Caco-2 (cell line): ENCODE data around the gene RARRES2. TPM values are rescaled to one million over a fixed set of nuclear protein-coding genes. Genes with fewer than 3 reads are reported as not detected.
A peak's percentile ranks its signal among the peaks of the same experiment; 100 is the strongest.

Source experiments
- BruUV-seq: library from RNA; stranded (reverse); fragments of 400-500 nt; replicated peaks from 2 replicates; lab custom pipeline; 2021; lab: Mats Ljungman, UMichigan
- CTCF ChIA-PET: fragments of 300-600 bp; sonication (Branson Sonifier 250); formaldehyde crosslinking; loops from one replicate; lab custom pipeline; 2022; ENCODE audit warnings: antibody characterized with exemption; lab: Charles Lee
- POLR2A ChIA-PET: fragments of 300-600 bp; sonication (Branson Sonifier 250); formaldehyde crosslinking; loops from one replicate; lab custom pipeline; 2022; ENCODE audit warnings: antibody characterized with exemption; lab: Charles Lee
- DNase-seq, 2 experiments: peaks; one replicate each; pipeline versions ENCODE4 v3.0.0 to v3.0.0-alpha.2; 2020 to 2022
- H3K27me3 ChIP-seq: replicated peaks from 2 replicates; pipeline ENCODE4 v1.6.0; 2011; ENCODE audit warnings: low read length; ENCODE audit not compliant: control insufficient read depth, insufficient read depth
- H3K36me3 ChIP-seq: 2 replicates; pipeline ENCODE4 v1.5.1; 2011; ENCODE audit warnings: low read length; ENCODE audit not compliant: control insufficient read depth, insufficient read depth
- H3K4me1 ChIP-seq: fragments of 250-450 bp; sonication (Bioruptor Pico); 2 replicates; pipeline ENCODE4 v1.5.1; 2020; ENCODE audit warnings: mild to moderate bottlenecking
- H3K4me3 ChIP-seq: 2 replicates; pipeline ENCODE4 v1.5.1; 2011; ENCODE audit warnings: low read depth, mild to moderate bottlenecking, control low read depth, low read length
- H3K9me3 ChIP-seq: fragments of 250-450 bp; sonication (Bioruptor Pico); 2 replicates; pipeline ENCODE4 v1.5.1; 2020; ENCODE audit warnings: mild to moderate bottlenecking, moderate library complexity
- H3K27ac Mint-ChIP-seq: one replicate; pipeline ENCODE4 v1.8.0; 2022; ENCODE audit warnings: mixed read lengths; ENCODE audit not compliant: unreplicated experiment
- H3K27me3 Mint-ChIP-seq: one replicate; pipeline ENCODE4 v1.8.0; 2022; ENCODE audit warnings: mixed read lengths; ENCODE audit not compliant: insufficient read depth, unreplicated experiment
- H3K36me3 Mint-ChIP-seq: one replicate; pipeline ENCODE4 v1.8.0; 2022; ENCODE audit warnings: mild to moderate bottlenecking, mixed read lengths; ENCODE audit not compliant: insufficient read depth, unreplicated experiment
- H3K4me1 Mint-ChIP-seq: one replicate; pipeline ENCODE4 v1.8.0; 2022; ENCODE audit warnings: low read depth, mixed read lengths; ENCODE audit not compliant: unreplicated experiment
- H3K4me3 Mint-ChIP-seq: one replicate; pipeline ENCODE4 v1.8.0; 2022; ENCODE audit warnings: mild to moderate bottlenecking, moderate library complexity, mixed read lengths; ENCODE audit not compliant: unreplicated experiment
- H3K9me3 Mint-ChIP-seq: one replicate; pipeline ENCODE4 v1.8.0; 2022; ENCODE audit warnings: mixed read lengths; ENCODE audit not compliant: unreplicated experiment
- CTCF ChIP-seq, 2 experiments: fragments of 200-600 bp in 1 of 2; IDR thresholded peaks; 1 replicate in 1 of 2; 2 replicates in 1 of 2; pipeline versions ENCODE4 v1.5.1 to v1.8.0; 2011 to 2022; ENCODE audit warnings: antibody characterized with exemption in 1 of 2, control low read depth in 1 of 2, inconsistent platforms in 1 of 2, low read depth in 1 of 2, low read length in 1 of 2, mild to moderate bottlenecking in 1 of 2, moderate library complexity in 1 of 2; ENCODE audit not compliant: insufficient read depth in 1 of 2, severe bottlenecking in 1 of 2, unreplicated experiment in 1 of 2
- intact Hi-C: fragments of 100-400 bp; cut with micrococcal nuclease; formaldehyde crosslinking; loops from one replicate; pipeline ENCODE4 v1.10.0; 2022; ENCODE audit not compliant: unreplicated experiment
- total RNA-seq: library from RNA; stranded (reverse); gene quantifications from 2 replicates; pipeline ENCODE4 v1.2.3, GENCODE V29; 2022

Gene RARRES2
- total RNA-seq, 1 experiment from 2014 or later: not detected

- no peaks in the 10 kb centered on the region for H3K27me3 ChIP-seq
- peaks cover 17% of the 10 kb centered on the region for H3K4me1 ChIP-seq
- no peak for TF ChIP-seq CTCF (IDR thresholded peaks at IDR 0.05; ENCODE audit: insufficient read depth in 1 of 2, low read depth in 1 of 2, low read length in 1 of 2, severe bottlenecking in 1 of 2, unreplicated experiment in 1 of 2)
- Mint-ChIP-seq H3K36me3 (peaks cover 35% of the 10 kb centered on the region), H3K4me3 (peak overlapping the region; percentile 88), H3K4me1 (no peaks in the 10 kb centered on the region), H3K27ac (peak overlapping the region; percentile 99), H3K27me3 (no peaks in the 10 kb centered on the region), H3K9me3 (no peaks in the 10 kb centered on the region)
- peak overlapping the region; percentile 91 for H3K4me3 ChIP-seq
- H3K9me3 ChIP-seq: no peaks in the 10 kb centered on the region
- no TSS peak for BruUV-seq
- intact Hi-C loops: loop anchor here (1.0 to 2.0 kb wide), 3 partner anchors 38 to 53 kb away; partner anchors contain the start of genes ACTR3C and LRRC61
- POLR2A ChIA-PET: interaction anchor here (1.1 to 2.2 kb wide), 3 partner anchors 10 to 42 kb away, joined by 5 to 29 read pairs (median 5); no protein-coding TSS in a partner anchor
- H3K36me3 ChIP-seq: peaks cover 5% of the 10 kb centered on the region; the same call in 1 of the 2 replicates
- CTCF ChIA-PET: interaction anchor here (1.3 to 2.8 kb wide), 2 partner anchors 10 to 13 kb away, joined by 3 to 9 read pairs; no protein-coding TSS in a partner anchor
- no peak for DNase-seq
These were observed 26.3 kb upstream of the RARRES2 start for GRCh38 chr7:150367677-150368095.

- no peak for TF ChIP-seq CTCF (IDR thresholded peaks at IDR 0.05; ENCODE audit: insufficient read depth in 1 of 2, low read depth in 1 of 2, low read length in 1 of 2, severe bottlenecking in 1 of 2, unreplicated experiment in 1 of 2)
- Mint-ChIP-seq H3K27ac (no peak overlapping the region), H3K27me3 (no peaks in the 10 kb centered on the region), H3K4me3 (no peak overlapping the region), H3K4me1 (no peaks in the 10 kb centered on the region), H3K9me3 (no peaks in the 10 kb centered on the region), H3K36me3 (peaks cover 26% of the 10 kb centered on the region)
- CTCF ChIA-PET: no interaction called here
- intact Hi-C loops: no loop called here
- DNase-seq: no peak
- no peaks in the 10 kb centered on the region for H3K27me3 ChIP-seq
- POLR2A ChIA-PET: interaction anchor here (0.7 kb wide), 1 partner anchor 12 kb away, joined by 4 read pairs; no protein-coding TSS in a partner anchor
- no TSS peak for BruUV-seq
- peaks cover 17% of the 10 kb centered on the region for H3K4me1 ChIP-seq
- H3K4me3 ChIP-seq: no peak overlapping the region
- H3K36me3 ChIP-seq: peaks cover 2% of the 10 kb centered on the region; the same call in 1 of the 2 replicates
- no peaks in the 10 kb centered on the region for H3K9me3 ChIP-seq
These were observed 24.4 kb upstream of the RARRES2 start for GRCh38 chr7:150365673-150366398.

- no peak for DNase-seq
- Histone ChIP-seq H3K27me3 (no peaks in the 10 kb centered on the region), H3K9me3 (no peaks in the 10 kb centered on the region), H3K36me3 (peaks cover 2% of the 10 kb centered on the region; the same call in 1 of the 2 replicates), H3K4me3 (no peak overlapping the region), H3K4me1 (peaks cover 14% of the 10 kb centered on the region; the same call in 1 of the 2 replicates)
- intact Hi-C loops: no loop called here
- CTCF ChIA-PET: no interaction called here
- Mint-ChIP-seq H3K9me3 (peaks cover 3% of the 10 kb centered on the region), H3K36me3 (peaks cover 21% of the 10 kb centered on the region), H3K4me3 (no peak overlapping the region), H3K4me1 (peaks cover under 1% of the 10 kb centered on the region), H3K27ac (no peak overlapping the region), H3K27me3 (no peaks in the 10 kb centered on the region)
- POLR2A ChIA-PET: interaction anchor here (0.7 kb wide), 1 partner anchor 12 kb away, joined by 4 read pairs; no protein-coding TSS in a partner anchor
- BruUV-seq: no TSS peak
- no peak for TF ChIP-seq CTCF (IDR thresholded peaks at IDR 0.05; ENCODE audit: insufficient read depth in 1 of 2, low read depth in 1 of 2, low read length in 1 of 2, severe bottlenecking in 1 of 2, unreplicated experiment in 1 of 2)
These were observed 23.8 kb upstream of the RARRES2 start for GRCh38 chr7:150365194-150365593.
